HG02970 (cell line): ENCODE results near the gene NDUFA8.

Experiments
- ATAC-seq: cut with Tn5 transposase; IDR thresholded peaks from one replicate; pipeline ENCODE4 v1.9.1; 2021; ENCODE audit warnings: mild to moderate bottlenecking, moderate library complexity, moderate number of reproducible peaks; ENCODE audit not compliant: unreplicated experiment, low FRiP score

NDUFA8 gene

GRCh38 chr9:122107291-122107805, 52.2 kb downstream of the NDUFA8 start:
- ATAC-seq: no peak

GRCh38 chr9:122106576-122106975, 53.0 kb downstream of the NDUFA8 start:
- no peak for ATAC-seq

GRCh38 chr9:122103985-122104384, 55.6 kb downstream of the NDUFA8 start:
- ATAC-seq: no peak

GRCh38 chr9:122102156-122102555, 57.4 kb downstream of the NDUFA8 start:
- no peak for ATAC-seq

- ATAC-seq: no peak
Measured at GRCh38 chr9:122100756-122101155, 58.8 kb downstream of the NDUFA8 start.

GRCh38 chr9:122099271-122099869, 60.2 kb downstream of the NDUFA8 start:
- ATAC-seq: no peak

GRCh38 chr9:122097679-122098315, 61.8 kb downstream of the NDUFA8 start:
- ATAC-seq: no peak

GRCh38 chr9:122096620-122097415, 62.8 kb downstream of the NDUFA8 start:
- no peak for ATAC-seq

GRCh38 chr9:122095010-122095767, 64.4 kb downstream of the NDUFA8 start:
- no peak for ATAC-seq
